Activated T-cell treated with anti-CD3 and anti-CD28 coated beads, Interleukin-2, amount 50 U/mL, for 72 hours (primary cell): ENCODE measurements around the gene DUOX2. TPM values are rescaled to one million over a fixed set of nuclear protein-coding genes. Genes with fewer than 3 reads are reported as not detected.

ENCODE experiments used
- ATAC-seq, 2 donors: fragments of 150-1000 bp; cut with Tn5 transposase; replicated peaks in 1 of 2; 2 replicates each; pipeline ENCODE4 v1.10.0; 2021; ENCODE audit warnings: moderate library complexity in 2 of 2, mild to moderate bottlenecking in 1 of 2
- DNase-seq, 2 donors: peaks; one replicate each; pipeline ENCODE4 v3.0.0; 2021 to 2022; ENCODE audit warnings: mixed read lengths in 1 of 2
- H3K27ac Mint-ChIP-seq: one replicate; pipeline ENCODE4 v1.8.0; 2022; ENCODE audit warnings: mild to moderate bottlenecking, moderate library complexity, mixed read lengths
- H3K27me3 Mint-ChIP-seq: one replicate; pipeline ENCODE4 v1.8.0; 2022; ENCODE audit warnings: low read depth, mixed read lengths
- H3K36me3 Mint-ChIP-seq, 2 donors: one replicate each; pipeline ENCODE4 v1.8.0; 2022; ENCODE audit warnings: mixed read lengths in 2 of 2, mild to moderate bottlenecking in 1 of 2; ENCODE audit not compliant: insufficient read depth in 2 of 2
- H3K4me1 Mint-ChIP-seq: one replicate; pipeline ENCODE4 v1.8.0; 2022; ENCODE audit warnings: low read depth, mixed read lengths
- H3K4me3 Mint-ChIP-seq, 2 donors: one replicate each; pipeline ENCODE4 v1.8.0; 2022; ENCODE audit warnings: mild to moderate bottlenecking in 2 of 2, mixed read lengths in 2 of 2, moderate library complexity in 2 of 2
- H3K9me3 Mint-ChIP-seq, 2 donors: one replicate each; pipeline ENCODE4 v1.8.0; 2022; ENCODE audit warnings: mixed read lengths in 2 of 2
- total RNA-seq, 2 donors: library from RNA; stranded (reverse); gene quantifications; one replicate each; pipeline ENCODE4 v1.2.3, GENCODE V29; 2022

Gene DUOX2
- total RNA-seq, 2 donors from 2014 or later, result 0.14 to 0.31 TPM

- Mint-ChIP-seq H3K4me3 (no peak overlapping the region), H3K27me3 (no peaks in the 10 kb centered on the region), H3K36me3 (no peaks in the 10 kb centered on the region), H3K4me1 (no peaks in the 10 kb centered on the region), H3K27ac (no peak overlapping the region), H3K9me3 (no peaks in the 10 kb centered on the region)
- DNase-seq (no peak), ATAC-seq (no peak)
Observed at GRCh38 chr15:45100884-45101625, 12.9 kb downstream of the DUOX2 start.

GRCh38 chr15:45099549-45100165, 14.3 kb downstream of the DUOX2 start:
- Mint-ChIP-seq H3K4me1 (no peaks in the 10 kb centered on the region), H3K9me3 (no peaks in the 10 kb centered on the region), H3K36me3 (no peaks in the 10 kb centered on the region), H3K4me3 (no peak overlapping the region), H3K27me3 (no peaks in the 10 kb centered on the region), H3K27ac (no peak overlapping the region)
- ATAC-seq, result no peak
- no peak for DNase-seq

GRCh38 chr15:45097466-45097865, 16.5 kb downstream of the DUOX2 start:
- no peak for DNase-seq
- no peaks in the 10 kb centered on the region for H3K27me3 Mint-ChIP-seq
- no peak overlapping the region for H3K4me3 Mint-ChIP-seq
- ATAC-seq, result no peak
- no peaks in the 10 kb centered on the region for H3K4me1 Mint-ChIP-seq
- no peak overlapping the region for H3K27ac Mint-ChIP-seq
- H3K9me3 Mint-ChIP-seq, result no peaks in the 10 kb centered on the region
- no peaks in the 10 kb centered on the region for H3K36me3 Mint-ChIP-seq

GRCh38 chr15:45095661-45096060, 18.3 kb downstream of the DUOX2 start:
- Mint-ChIP-seq H3K27ac (no peak overlapping the region), H3K36me3 (no peaks in the 10 kb centered on the region), H3K9me3 (no peaks in the 10 kb centered on the region), H3K4me3 (no peak overlapping the region), H3K4me1 (no peaks in the 10 kb centered on the region), H3K27me3 (peaks cover 13% of the 10 kb centered on the region)
- no peak for ATAC-seq
- no peak for DNase-seq

GRCh38 chr15:45094358-45094730, 19.6 kb downstream of the DUOX2 start:
- Mint-ChIP-seq H3K27me3 (peaks cover 14% of the 10 kb centered on the region), H3K4me3 (no peak overlapping the region), H3K36me3 (no peaks in the 10 kb centered on the region), H3K9me3 (no peaks in the 10 kb centered on the region), H3K27ac (no peak overlapping the region), H3K4me1 (no peaks in the 10 kb centered on the region)
- ATAC-seq (no peak), DNase-seq (no peak)

GRCh38 chr15:45093622-45094357, 20.2 kb downstream of the DUOX2 start:
- DNase-seq (no peak), ATAC-seq (no peak)
- no peak overlapping the region for H3K4me3 Mint-ChIP-seq
- no peaks in the 10 kb centered on the region for H3K9me3 Mint-ChIP-seq
- no peaks in the 10 kb centered on the region for H3K4me1 Mint-ChIP-seq
- H3K27me3 Mint-ChIP-seq, result peaks cover 19% of the 10 kb centered on the region
- H3K27ac Mint-ChIP-seq, result no peak overlapping the region
- H3K36me3 Mint-ChIP-seq, result no peaks in the 10 kb centered on the region

GRCh38 chr15:45093013-45093412, 21.0 kb downstream of the DUOX2 start:
- DNase-seq (no peak), ATAC-seq (no peak)
- H3K4me1 Mint-ChIP-seq, result no peaks in the 10 kb centered on the region
- no peak overlapping the region for H3K27ac Mint-ChIP-seq
- H3K36me3 Mint-ChIP-seq, result no peaks in the 10 kb centered on the region
- no peak overlapping the region for H3K4me3 Mint-ChIP-seq
- H3K27me3 Mint-ChIP-seq, result peaks cover 22% of the 10 kb centered on the region
- no peaks in the 10 kb centered on the region for H3K9me3 Mint-ChIP-seq

GRCh38 chr15:45091576-45091975, 22.4 kb downstream of the DUOX2 start:
- no peak for DNase-seq
- H3K4me3 Mint-ChIP-seq, result no peak overlapping the region
- ATAC-seq, result no peak

GRCh38 chr15:45091161-45091560, 22.8 kb downstream of the DUOX2 start:
- DNase-seq (no peak), ATAC-seq (no peak)

More at GRCh38 chr15:45091576-45091975, 22.4 kb downstream of the DUOX2 start:
- no peaks in the 10 kb centered on the region for H3K9me3 Mint-ChIP-seq
- no peaks in the 10 kb centered on the region for H3K36me3 Mint-ChIP-seq
- peaks cover 28% of the 10 kb centered on the region for H3K27me3 Mint-ChIP-seq
- H3K4me1 Mint-ChIP-seq, result no peaks in the 10 kb centered on the region
- no peak overlapping the region for H3K27ac Mint-ChIP-seq

GRCh38 chr15:45089712-45090373, 24.1 kb downstream of the DUOX2 start:
- Mint-ChIP-seq H3K4me1 (no peaks in the 10 kb centered on the region), H3K27ac (no peak overlapping the region), H3K4me3 (no peak overlapping the region), H3K9me3 (no peaks in the 10 kb centered on the region), H3K27me3 (peaks cover 28% of the 10 kb centered on the region), H3K36me3 (no peaks in the 10 kb centered on the region)
- ATAC-seq (no peak), DNase-seq (no peak)

More at GRCh38 chr15:45091161-45091560, 22.8 kb downstream of the DUOX2 start:
- H3K36me3 Mint-ChIP-seq, result no peaks in the 10 kb centered on the region
- H3K9me3 Mint-ChIP-seq, result no peaks in the 10 kb centered on the region
- H3K4me3 Mint-ChIP-seq, result no peak overlapping the region
- H3K4me1 Mint-ChIP-seq, result no peaks in the 10 kb centered on the region
- H3K27ac Mint-ChIP-seq, result no peak overlapping the region
- H3K27me3 Mint-ChIP-seq, result peaks cover 28% of the 10 kb centered on the region

GRCh38 chr15:45088801-45089711, 24.9 kb downstream of the DUOX2 start:
- ATAC-seq (no peak), DNase-seq (no peak)
- H3K4me3 Mint-ChIP-seq, result no peak overlapping the region
- no peaks in the 10 kb centered on the region for H3K4me1 Mint-ChIP-seq
- H3K9me3 Mint-ChIP-seq, result no peaks in the 10 kb centered on the region
- H3K27ac Mint-ChIP-seq, result no peak overlapping the region
- H3K27me3 Mint-ChIP-seq, result peaks cover 29% of the 10 kb centered on the region
- no peaks in the 10 kb centered on the region for H3K36me3 Mint-ChIP-seq

- Mint-ChIP-seq H3K36me3 (no peaks in the 10 kb centered on the region), H3K27me3 (peaks cover 36% of the 10 kb centered on the region), H3K4me3 (no peak overlapping the region), H3K9me3 (no peaks in the 10 kb centered on the region), H3K4me1 (no peaks in the 10 kb centered on the region), H3K27ac (no peak overlapping the region)
- no peak for DNase-seq
- ATAC-seq, result no peak
Observed at GRCh38 chr15:45087513-45087912, 26.5 kb downstream of the DUOX2 start.
